Fibroblast of pulmonary artery (primary cell): ENCODE data around the gene NR2C2.
A peak's percentile ranks its signal among the peaks of the same experiment; 100 is the strongest.

Experiments used
- DNase-seq: peaks from one replicate; pipeline ENCODE4 v3.0.0-alpha.2; 2010; ENCODE audit warnings: low read depth
- H3K4me3 ChIP-seq: replicated peaks from 2 replicates; pipeline ENCODE4 v1.5.1; 2011; ENCODE audit warnings: low read depth, mild to moderate bottlenecking, control low read depth, low read length, moderate library complexity
- TF ChIP-seq, protein P1 (sequence below): IDR thresholded peaks from 2 replicates; pipeline ENCODE4 v1.5.1; 2011; ENCODE audit warnings: mild to moderate bottlenecking, control low read depth, low read length, inconsistent platforms; ENCODE audit errors: missing control alignments

NR2C2 gene

DNA sequence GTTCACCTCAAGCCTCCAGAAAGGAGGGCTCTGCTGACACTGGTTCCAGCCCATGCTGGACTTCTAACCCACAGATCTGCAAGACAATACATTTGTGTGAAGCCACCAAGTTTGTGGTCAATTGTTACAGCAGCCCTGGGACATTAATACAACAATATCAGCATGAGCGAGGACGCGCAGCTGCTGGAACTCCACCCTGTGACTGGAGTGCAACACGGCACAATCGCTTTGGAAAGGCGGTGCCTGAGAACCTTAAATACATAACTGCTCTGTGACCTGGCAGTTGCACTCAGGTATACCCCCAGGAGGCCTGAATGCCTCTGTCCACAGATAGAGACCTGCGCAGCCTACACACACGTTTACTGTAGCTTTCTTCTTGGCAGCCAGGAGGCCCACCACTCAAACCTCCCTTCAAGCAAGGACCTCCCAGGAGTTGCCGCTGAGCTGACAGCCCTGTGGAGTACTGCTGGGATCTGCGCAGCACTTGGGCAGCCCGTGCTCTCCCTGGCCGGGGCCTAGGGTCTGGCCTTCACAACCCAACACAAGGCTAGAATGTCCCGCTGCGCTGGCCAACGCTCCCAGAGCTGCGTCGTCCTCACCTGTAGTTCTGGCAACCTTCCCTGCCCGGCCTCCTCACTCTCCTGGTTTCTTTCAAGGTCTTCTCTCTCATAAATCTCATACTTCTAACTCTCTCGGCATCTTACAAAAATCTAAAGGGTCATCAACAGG lies 109.5 kb downstream of the NR2C2 start:
- H3K4me3 ChIP-seq = no peak overlapping the region
- TF ChIP-seq, protein P1, sequence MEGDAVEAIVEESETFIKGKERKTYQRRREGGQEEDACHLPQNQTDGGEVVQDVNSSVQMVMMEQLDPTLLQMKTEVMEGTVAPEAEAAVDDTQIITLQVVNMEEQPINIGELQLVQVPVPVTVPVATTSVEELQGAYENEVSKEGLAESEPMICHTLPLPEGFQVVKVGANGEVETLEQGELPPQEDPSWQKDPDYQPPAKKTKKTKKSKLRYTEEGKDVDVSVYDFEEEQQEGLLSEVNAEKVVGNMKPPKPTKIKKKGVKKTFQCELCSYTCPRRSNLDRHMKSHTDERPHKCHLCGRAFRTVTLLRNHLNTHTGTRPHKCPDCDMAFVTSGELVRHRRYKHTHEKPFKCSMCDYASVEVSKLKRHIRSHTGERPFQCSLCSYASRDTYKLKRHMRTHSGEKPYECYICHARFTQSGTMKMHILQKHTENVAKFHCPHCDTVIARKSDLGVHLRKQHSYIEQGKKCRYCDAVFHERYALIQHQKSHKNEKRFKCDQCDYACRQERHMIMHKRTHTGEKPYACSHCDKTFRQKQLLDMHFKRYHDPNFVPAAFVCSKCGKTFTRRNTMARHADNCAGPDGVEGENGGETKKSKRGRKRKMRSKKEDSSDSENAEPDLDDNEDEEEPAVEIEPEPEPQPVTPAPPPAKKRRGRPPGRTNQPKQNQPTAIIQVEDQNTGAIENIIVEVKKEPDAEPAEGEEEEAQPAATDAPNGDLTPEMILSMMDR = no peak
- no peak for DNase-seq

DNA sequence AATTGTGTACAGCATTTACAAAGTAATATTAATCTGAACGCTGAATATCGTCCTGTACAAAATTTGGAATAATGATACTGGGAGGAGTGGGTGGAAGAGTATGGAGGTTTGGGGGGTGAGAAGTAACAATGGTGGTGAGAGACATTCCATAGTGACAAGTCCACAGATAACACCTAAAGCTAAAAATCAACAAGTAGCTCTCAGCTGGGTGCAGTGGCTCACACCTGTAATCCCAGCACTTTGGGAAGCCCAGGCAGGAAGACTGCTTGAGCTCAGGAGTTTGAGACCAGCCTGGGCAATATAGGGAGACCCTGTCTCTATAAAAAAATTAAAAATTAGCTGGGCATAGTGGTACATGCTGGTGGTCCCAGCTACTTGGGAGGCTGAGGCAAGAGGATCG lies 112.6 kb downstream of the NR2C2 start:
- TF ChIP-seq, protein P1 = no peak
- DNase-seq = no peak
- H3K4me3 ChIP-seq = no peak overlapping the region

DNA sequence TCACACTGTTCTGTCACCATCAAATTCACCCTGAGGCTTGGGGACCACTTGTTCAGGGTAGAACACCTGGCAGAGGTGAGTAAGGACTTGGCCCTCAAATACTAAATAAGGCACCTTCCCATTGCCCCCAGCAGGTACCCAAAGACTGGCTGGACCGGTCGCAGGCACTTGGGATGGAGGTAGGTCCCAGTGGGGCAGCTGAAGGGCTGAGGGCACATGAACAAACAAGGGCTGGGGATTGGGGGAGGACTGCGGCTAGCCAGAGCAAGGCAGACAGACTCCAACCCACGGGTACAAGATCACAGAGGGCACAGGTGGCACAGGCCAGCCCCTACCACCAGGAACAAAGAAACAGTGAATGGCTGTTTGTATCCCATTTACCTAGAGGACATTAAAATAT lies 115.9 kb downstream of the NR2C2 start:
- DNase-seq = no peak
- H3K4me3 ChIP-seq = no peak overlapping the region
- TF ChIP-seq, protein P1 = no peak

DNA sequence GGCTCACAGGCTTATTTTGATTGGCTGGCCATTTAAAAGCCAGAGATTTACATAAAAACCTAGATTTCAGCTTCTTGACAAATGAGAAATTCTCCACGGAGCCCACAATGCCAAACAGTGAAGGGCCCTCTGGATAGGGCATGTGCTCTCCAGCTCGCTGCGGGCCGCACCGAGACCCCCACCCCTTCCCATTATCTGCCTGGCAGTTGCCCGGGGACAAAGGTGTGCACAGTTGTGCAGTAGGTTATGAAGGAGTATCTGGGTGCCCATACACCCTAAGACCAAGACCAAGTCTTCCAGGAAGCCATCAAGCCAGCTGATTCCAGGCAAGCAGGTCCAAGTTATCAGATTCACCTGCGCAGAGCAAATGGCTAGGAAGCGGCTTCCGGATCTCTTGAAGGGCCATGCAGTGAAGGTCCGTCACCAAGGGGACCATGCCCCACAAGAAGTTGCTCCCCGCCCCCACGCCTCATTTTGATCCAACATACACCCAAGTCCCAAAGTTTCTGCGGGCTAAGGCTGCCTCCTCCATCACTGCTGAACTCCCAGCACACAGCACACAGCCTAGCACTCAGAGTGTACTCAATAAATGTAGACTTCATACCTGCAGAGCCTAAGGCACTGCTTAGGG lies 116.4 kb downstream of the NR2C2 start:
- DNase-seq = no peak

DNA sequence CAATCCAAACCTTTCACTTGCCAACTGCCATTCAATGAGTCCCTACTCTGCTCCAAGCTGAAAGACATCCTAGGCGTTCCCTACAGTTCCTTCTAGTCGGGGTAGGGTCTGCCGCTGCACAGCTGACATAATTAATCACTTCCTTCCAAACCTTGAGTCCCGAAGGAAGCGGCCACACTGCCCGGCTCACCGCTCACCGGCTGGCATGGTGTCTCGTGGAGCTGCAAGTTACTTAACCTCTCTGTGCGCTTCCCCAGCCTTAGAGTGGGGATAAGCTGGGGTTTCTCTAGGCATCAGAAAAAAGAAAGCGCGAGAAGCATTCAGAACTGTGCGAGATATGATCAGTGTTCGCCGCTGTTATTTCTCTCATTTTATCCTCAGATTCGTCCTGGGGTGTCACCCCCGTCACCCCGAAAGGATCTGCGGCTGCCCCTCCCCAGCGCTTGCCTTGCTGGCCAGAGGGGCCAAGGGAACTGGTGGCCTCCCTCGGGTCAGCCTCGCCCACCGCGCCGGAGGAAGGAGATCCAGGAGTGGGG lies 117.0 kb downstream of the NR2C2 start:
- peak overlapping the region; percentile 90 for H3K4me3 ChIP-seq
- peak; percentile 32 for DNase-seq

More for the DNA sequence above, 116.4 kb downstream of the NR2C2 start:
- TF ChIP-seq, protein P1 = no peak
- H3K4me3 ChIP-seq = peak overlapping the region; percentile 90

DNA sequence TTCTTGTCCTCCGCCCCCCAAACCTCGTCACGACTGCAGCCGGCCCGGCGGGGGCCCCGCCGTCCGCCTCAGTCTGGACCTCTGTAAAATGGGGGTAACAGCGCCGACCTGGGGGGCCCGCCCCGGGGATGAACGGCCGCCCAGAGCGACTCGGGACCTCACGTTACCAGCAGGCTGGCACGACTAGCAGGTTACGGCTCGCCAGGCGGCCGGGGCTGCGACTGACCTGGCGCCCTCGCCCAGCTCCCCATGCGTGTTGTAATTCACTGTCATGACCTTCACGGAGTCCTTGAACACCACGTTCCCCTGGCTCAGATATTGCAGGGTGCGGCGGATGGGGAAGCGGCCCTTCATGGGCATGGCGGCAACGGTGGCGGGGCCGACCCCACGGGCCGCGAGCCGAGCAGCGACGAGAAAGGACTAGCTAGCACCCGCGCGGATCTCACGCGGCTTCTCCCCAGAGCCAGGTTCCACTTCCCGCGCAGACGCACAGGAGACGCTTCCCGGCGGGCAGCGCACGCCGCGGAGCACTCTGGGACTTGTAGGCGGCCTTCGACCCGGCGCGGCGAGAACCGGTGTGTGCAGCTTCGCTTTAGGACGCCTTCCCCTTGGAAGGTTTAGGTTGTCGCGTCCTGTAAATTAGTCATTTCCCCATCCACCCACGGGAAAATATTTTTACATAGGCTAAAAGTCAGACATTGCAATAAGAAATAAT lies 117.6 kb downstream of the NR2C2 start, which contains the start of gene MRPS25:
MRPS25 (minus strand) TSS at position 481 of the 715 bp plus-strand sequence; CDS start at position 360, 121 bp downstream.
- H3K4me3 ChIP-seq = peak within 1 kb of the TSS; percentile 90
- TF ChIP-seq, protein P1 = no peak

More for the DNA sequence above, 117.0 kb downstream of the NR2C2 start:
- TF ChIP-seq, protein P1 = no peak

More for the DNA sequence above, 117.6 kb downstream of the NR2C2 start, which contains the start of gene MRPS25:
- DNase-seq = peak; percentile 93
